SK-N-SH treated with all-trans-retinoic acid at 6 μM for 48 hours (cell line): Measurements from ENCODE around the gene SYNE1.

Source experiments
- BACH2 ChIP-seq: fragments of 250-450 bp; sonication (Bioruptor Pico); IDR thresholded peaks from 2 replicates; pipeline ENCODE4 v1.9.0; 2021; ENCODE audit warnings: mild to moderate bottlenecking, borderline replicate concordance
- CREB5 ChIP-seq: fragments of 250-450 bp; sonication (Bioruptor Pico); IDR thresholded peaks from 2 replicates; pipeline ENCODE4 v1.5.1; 2020; ENCODE audit warnings: low read depth, mild to moderate bottlenecking, moderate library complexity
- CSDC2 ChIP-seq: fragments of 250-450 bp; sonication (Bioruptor Pico); IDR thresholded peaks from 2 replicates; pipeline ENCODE4 v1.5.0; 2020; ENCODE audit warnings: mild to moderate bottlenecking, moderate library complexity
- GLIS3 ChIP-seq: fragments of 250-450 bp; sonication (Bioruptor Pico); IDR thresholded peaks from 2 replicates; pipeline ENCODE4 v1.5.0; 2020; ENCODE audit warnings: mild to moderate bottlenecking, moderate library complexity
- ISL1 ChIP-seq: fragments of 250-450 bp; sonication (Bioruptor Pico); IDR thresholded peaks from 2 replicates; pipeline ENCODE4 v2.1.2; 2022; ENCODE audit warnings: mild to moderate bottlenecking, moderate library complexity
- OSR1 ChIP-seq: fragments of 250-450 bp; sonication (Bioruptor Pico); IDR thresholded peaks from 2 replicates; pipeline ENCODE4 v1.8.0; 2022; ENCODE audit warnings: moderate library complexity, mild to moderate bottlenecking, inconsistent platforms
- PATZ1 ChIP-seq: fragments of 250-450 bp; sonication (Bioruptor Pico); IDR thresholded peaks from 2 replicates; pipeline ENCODE4 v1.8.0; 2020; ENCODE audit warnings: mild to moderate bottlenecking, moderate library complexity, borderline replicate concordance
- PPARA ChIP-seq: fragments of 250-450 bp; sonication (Bioruptor Pico); IDR thresholded peaks from 2 replicates; pipeline ENCODE4 v1.5.0; 2020; ENCODE audit warnings: mild to moderate bottlenecking, borderline replicate concordance
- SNAI2 ChIP-seq: fragments of 250-450 bp; sonication (Bioruptor Pico); IDR thresholded peaks from 2 replicates; pipeline ENCODE4 v1.5.0; 2020; ENCODE audit warnings: mild to moderate bottlenecking, moderate library complexity
- ZC3H10 ChIP-seq: fragments of 250-450 bp; sonication (Bioruptor Pico); IDR thresholded peaks from 2 replicates; pipeline ENCODE4 v1.5.1; 2021; ENCODE audit warnings: mild to moderate bottlenecking, moderate library complexity
- ZFP3 ChIP-seq: fragments of 250-450 bp; sonication (Bioruptor Pico); IDR thresholded peaks from 2 replicates; pipeline ENCODE4 v1.5.0; 2020; ENCODE audit warnings: mild to moderate bottlenecking, moderate library complexity
- ZNF565 ChIP-seq: fragments of 450-650 bp; formaldehyde crosslinking; conservative IDR thresholded peaks from 2 replicates; pipeline ENCODE4 v1.5.0; 2020; ENCODE audit warnings: low read depth, mild to moderate bottlenecking, moderate library complexity
- ZNF70 ChIP-seq: fragments of 450-650 bp; formaldehyde crosslinking; IDR thresholded peaks from 2 replicates; pipeline ENCODE4 v1.5.0; 2020; ENCODE audit warnings: mild to moderate bottlenecking, moderate library complexity
- ZNF8 ChIP-seq: fragments of 450-650 bp; formaldehyde crosslinking; IDR thresholded peaks from 2 replicates; pipeline ENCODE4 v1.5.0; 2020; ENCODE audit warnings: mild to moderate bottlenecking, moderate library complexity

GRCh38 chr6:152118224-152118623 is 518.9 kb downstream of the SYNE1 start:
- TF ChIP-seq CSDC2 (CRISPR knock-in tag) (no peak), ISL1 (no peak), PATZ1 (CRISPR knock-in tag) (no peak), ZFP3 (no peak), SNAI2 (no peak), CREB5 (CRISPR knock-in tag) (no peak), ZNF8 (CRISPR knock-in tag) (no peak), ZNF70 (no peak), GLIS3 (CRISPR knock-in tag) (no peak), PPARA (CRISPR knock-in tag) (no peak), BACH2 (no peak), ZNF565 (CRISPR knock-in tag) (no peak), ZC3H10 (CRISPR knock-in tag) (no peak), OSR1 (CRISPR knock-in tag) (no peak)
